Adrenal gland (tissue), 12 donors: ENCODE measurements around the gene EFCAB8. TPM values are rescaled to one million over a fixed set of nuclear protein-coding genes. Genes with fewer than 3 reads are reported as not detected.

Source experiments
- DNase-seq, 7 donors: peaks; one replicate each; pipeline ENCODE4 v3.0.0-alpha.2; 2019 to 2020
- H3K27ac ChIP-seq, 5 donors: fragments of 200-600 bp; sonication (generic) in 4 of 5; 1 replicate in 3 of 5; 2 replicates in 2 of 5; pipeline versions ENCODE4 v1.5.1 to v1.8.0; 2016 to 2020; ENCODE audit warnings: mild to moderate bottlenecking in 1 of 5
- H3K27me3 ChIP-seq: fragments of 200-600 bp; 2 replicates; pipeline ENCODE4 v1.8.0; 2021
- H3K36me3 ChIP-seq, 2 donors: fragments of 200-600 bp; replicated peaks in 1 of 2; 1 replicate in 1 of 2; 2 replicates in 1 of 2; pipeline versions ENCODE4 v1.5.1 to v1.8.0; 2018 to 2022
- H3K4me1 ChIP-seq, 2 donors: fragments of 200-600 bp; replicated peaks in 1 of 2; 1 replicate in 1 of 2; 2 replicates in 1 of 2; pipeline versions ENCODE4 v1.5.1 to v1.8.0; 2018 to 2021
- H3K4me3 ChIP-seq, 4 donors: fragments of 200-600 bp; sonication (generic) in 3 of 4; one replicate each; pipeline ENCODE4 v1.5.1; 2016 to 2018
- H3K9me3 ChIP-seq, 3 donors: fragments of 200-600 bp; sonication (generic) in 1 of 3; replicated peaks in 1 of 3; 1 replicate in 2 of 3; 2 replicates in 1 of 3; pipeline versions ENCODE4 v1.5.1 to v1.8.0; 2016 to 2021
- CTCF ChIP-seq, 6 experiments: fragments of 450-650 bp in 4 of 6; fragments of 200-600 bp in 2 of 6; sonication (generic) in 1 of 6; IDR thresholded peaks; 1 replicate in 5 of 6; 2 replicates in 1 of 6; pipeline versions ENCODE4 v1.5.1 to v1.8.0; 2016 to 2021; ENCODE audit warnings: antibody characterized with exemption in 6 of 6, mild to moderate bottlenecking in 2 of 6, moderate library complexity in 1 of 6
- POLR2A ChIP-seq, 2 donors: fragments of 450-650 bp; IDR thresholded peaks; one replicate each; pipeline ENCODE4 v1.6.1; 2017; ENCODE audit warnings: antibody characterized with exemption in 2 of 2, mild to moderate bottlenecking in 2 of 2, moderate library complexity in 1 of 2
- WGBS, 4 donors: extraction: QIAGEN DNeasy Blood & Tissue Kit in 2 of 4; methylation state at CpG; one replicate each; pipeline versions ENCODE4 v1.1.5 to v1.1.7; 2013 to 2017; 5-methylcytosine and 5-hydroxymethylcytosine counted together
- intact Hi-C, 2 donors: fragments of 100-400 bp; cut with DNase I; formaldehyde crosslinking; loops; one replicate each; pipeline versions ENCODE4 v1.14.1 to v1.15.0; 2022 to 2023
- polyA plus RNA-seq, 3 donors: library from polyadenylated mRNA; stranded (reverse); fragments of 200-250 nt in 2 of 3; fragments of 350-450 nt in 1 of 3; fragmentation: Illumina TruSeq in 1 of 3; extraction: RNeasy Lipid Tissue Mini Kit (QIAGEN cat#74804) in 1 of 3; gene quantifications; one replicate each; pipeline ENCODE4 v1.2.3, GENCODE V29; 2013 to 2014
- total RNA-seq, 9 donors: library from RNA; depleted of rRNA in 4 of 9; stranded (reverse); fragments of >200 nt in 4 of 9; fragments of 120-200 nt in 1 of 9; fragmentation: NEBNext Ultra II Directional in 1 of 9; extraction: Animal tissue kit (Norgen Biotek cat#: 25700) in 1 of 9; gene quantifications; one replicate each; pipeline versions ENCODE4 v1.1.0 to v1.2.4, GENCODE V29; 2013 to 2023
- donor health status: healthy with polysubstance abuse.
- donor health status: Bipolar disorder and iron deficiency.
- donor health status: DM: yes; HTN: yes; CAD: no.
- donor health status: DM: no; HTN: no; CAD: no.
- donor health status: DM: no; HTN: no; CAD: no.
- donor health status: DM: yes; HTN: yes; CAD: no.

Gene EFCAB8
- total and polyA plus RNA-seq, 12 donors: 0.03 to 0.40 (median 0.06) TPM; not detected in 8

- Histone ChIP-seq H3K9me3 (no peaks in the 10 kb centered on the region), H3K4me3 (no peak overlapping the region), H3K36me3 (peaks cover 0 to 67% of the 10 kb centered on the region in 2 donors), H3K27me3 (no peaks in the 10 kb centered on the region), H3K27ac (no peak overlapping the region), H3K4me1 (no peaks in the 10 kb centered on the region)
- intact Hi-C loops: no loop called here
- DNase-seq: no peak
- WGBS, 4 donors: 88 to 92% (median 90%) methylated on average over 8 of the region's 8 CpGs
- TF ChIP-seq POLR2A (IDR thresholded peaks at IDR 0.05) (no peak), CTCF (IDR thresholded peaks at IDR 0.05) (no peak)
Measured at GRCh38 chr20:32842688-32843524, 15.8 kb upstream of the EFCAB8 start.

- H3K36me3 ChIP-seq: peaks cover 0 to 57% of the 10 kb centered on the region in 2 donors
- intact Hi-C loops: no loop called here
Measured at GRCh38 chr20:32845786-32846185, 12.9 kb upstream of the EFCAB8 start.

GRCh38 chr20:32846852-32847251 is 11.9 kb upstream of the EFCAB8 start:
- Histone ChIP-seq H3K4me3 (no peak overlapping the region), H3K27ac (no peak overlapping the region), H3K4me1 (no peaks in the 10 kb centered on the region), H3K27me3 (no peaks in the 10 kb centered on the region), H3K9me3 (no peaks in the 10 kb centered on the region), H3K36me3 (peaks cover 0 to 57% of the 10 kb centered on the region in 2 donors)
- DNase-seq: no peak
- TF ChIP-seq CTCF (IDR thresholded peaks at IDR 0.05): no peak
- no peak for TF ChIP-seq POLR2A (IDR thresholded peaks at IDR 0.05)
- WGBS, 4 donors: 89 to 100% (median 98%) methylated on average over 5 of the region's 5 CpGs
- intact Hi-C loops: no loop called here

More at GRCh38 chr20:32845786-32846185, 12.9 kb upstream of the EFCAB8 start:
- no peak overlapping the region for H3K4me3 ChIP-seq
- no peaks in the 10 kb centered on the region for H3K27me3 ChIP-seq
- no peaks in the 10 kb centered on the region for H3K4me1 ChIP-seq
- no peak for DNase-seq
- WGBS, 4 donors: 50 to 75% (median 65%) methylated on average over 2 of the region's 2 CpGs
- H3K9me3 ChIP-seq: no peaks in the 10 kb centered on the region
- no peak overlapping the region for H3K27ac ChIP-seq
- TF ChIP-seq POLR2A (IDR thresholded peaks at IDR 0.05) (no peak), CTCF (IDR thresholded peaks at IDR 0.05) (no peak)

- DNase-seq: no peak
- no peak for TF ChIP-seq POLR2A (IDR thresholded peaks at IDR 0.05)
- TF ChIP-seq CTCF (IDR thresholded peaks at IDR 0.05): no peak
- Histone ChIP-seq H3K4me1 (no peaks in the 10 kb centered on the region), H3K36me3 (peaks cover 0 to 47% of the 10 kb centered on the region in 2 donors), H3K4me3 (no peak overlapping the region), H3K27me3 (no peaks in the 10 kb centered on the region), H3K9me3 (no peaks in the 10 kb centered on the region), H3K27ac (no peak overlapping the region)
- 89 to 98% (median 96%) methylated on average over 5 of the region's 5 CpGs for WGBS, 4 donors
- intact Hi-C loops: no loop called here
Measured at GRCh38 chr20:32847964-32848363, 10.8 kb upstream of the EFCAB8 start.
